Activated CD4-positive, alpha-beta T cell treated with anti-CD3 and anti-CD28 coated beads, Interleukin-2, amount 10 ng/mL, durations not matched to agents 7 days and 5 days (primary cell): ENCODE data around the gene CRYGB. TPM values are rescaled to one million over a fixed set of nuclear protein-coding genes. Genes with fewer than 3 reads are reported as not detected.

Experiments used
- CTCF ChIA-PET: fragments of 350-600 bp; sonication (Branson Sonifier 250); formaldehyde crosslinking; loops from one replicate; lab custom pipeline; 2021; ENCODE audit warnings: antibody characterized with exemption; lab: Charles Lee
- POLR2A ChIA-PET: fragments of 350-600 bp; sonication (Branson Sonifier 250); formaldehyde crosslinking; loops from one replicate; lab custom pipeline; 2021; ENCODE audit warnings: antibody characterized with exemption; lab: Charles Lee
- DNase-seq: peaks from one replicate; pipeline ENCODE4 v3.0.0-alpha.2; 2020
- H3K27ac Mint-ChIP-seq: one replicate; pipeline ENCODE4 v1.8.0; 2021; ENCODE audit warnings: mild to moderate bottlenecking, moderate library complexity, mixed read lengths
- H3K27me3 Mint-ChIP-seq: one replicate; pipeline ENCODE4 v1.8.0; 2021; ENCODE audit warnings: mixed read lengths
- H3K36me3 Mint-ChIP-seq: one replicate; pipeline ENCODE4 v1.8.0; 2021; ENCODE audit warnings: low read depth, mixed read lengths
- H3K4me1 Mint-ChIP-seq: one replicate; pipeline ENCODE4 v1.8.0; 2021; ENCODE audit warnings: mixed read lengths
- H3K4me3 Mint-ChIP-seq: one replicate; pipeline ENCODE4 v1.8.0; 2021; ENCODE audit warnings: mild to moderate bottlenecking, moderate library complexity, mixed read lengths
- H3K9me3 Mint-ChIP-seq: one replicate; pipeline ENCODE4 v1.8.0; 2021; ENCODE audit warnings: mixed read lengths
- total RNA-seq, 2 experiments: library from RNA; stranded (reverse); gene quantifications; one replicate each; pipeline ENCODE4 v1.2.3, GENCODE V29; 2021

CRYGB gene
- total RNA-seq = not detected

DNA sequence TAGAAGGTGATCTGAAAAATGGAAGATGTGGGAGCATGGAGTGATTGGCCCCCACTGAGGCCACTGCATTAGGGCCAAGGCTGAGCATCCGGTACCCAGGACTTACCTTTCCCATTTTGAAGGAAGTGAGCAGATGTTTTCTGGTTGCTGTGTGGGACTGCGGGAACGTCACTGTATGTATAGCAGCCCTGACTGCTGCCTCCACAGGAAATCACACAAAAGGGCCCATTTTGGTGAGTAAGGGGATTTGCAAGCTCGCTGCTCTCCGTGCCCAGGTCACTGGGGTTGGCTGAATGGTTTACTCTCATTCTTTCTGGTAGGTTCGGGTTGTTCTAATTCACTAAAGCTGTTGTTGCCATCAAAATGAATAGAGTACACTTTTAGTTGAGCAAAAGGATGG is at the start of gene CRYGB:
CRYGB (minus strand) TSS at position 153 of the 400 bp plus-strand sequence; CDS start at position 115, 38 bp downstream.
- Mint-ChIP-seq H3K4me1 (no peaks in the 10 kb centered on the region), H3K36me3 (no peaks in the 10 kb centered on the region), H3K4me3 (no peak within 1 kb of the TSS), H3K27me3 (peaks cover 2% of the 10 kb centered on the region), H3K27ac (no peak within 1 kb of the TSS), H3K9me3 (no peaks in the 10 kb centered on the region)
- ChIA-PET CTCF (no interaction called here), POLR2A (no interaction called here)
- no peak for DNase-seq

DNA sequence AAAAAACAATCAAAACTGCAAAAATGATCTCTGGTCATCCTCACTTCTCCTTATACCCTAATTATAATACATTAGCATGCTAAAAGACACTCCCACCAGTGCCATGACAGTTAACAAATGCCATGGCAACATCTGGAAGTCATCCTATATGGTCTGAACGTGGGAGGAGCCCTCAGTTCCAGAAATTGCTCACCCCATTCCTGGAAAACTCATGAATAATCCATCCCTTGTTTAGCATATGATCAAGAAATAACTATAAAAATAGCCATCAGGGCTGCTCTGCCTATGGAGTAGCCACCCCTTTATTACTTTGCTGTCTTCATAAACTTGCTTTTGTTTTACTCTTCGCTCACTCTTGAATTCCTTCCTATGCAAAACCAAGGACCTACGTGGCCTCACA is 49.6 kb upstream of the CRYGB start:
- no peaks in the 10 kb centered on the region for H3K9me3 Mint-ChIP-seq
- no peaks in the 10 kb centered on the region for H3K36me3 Mint-ChIP-seq
- no peaks in the 10 kb centered on the region for H3K27me3 Mint-ChIP-seq
- no peak for DNase-seq
- no peak overlapping the region for H3K27ac Mint-ChIP-seq
- ChIA-PET POLR2A (no interaction called here), CTCF (no interaction called here)
- H3K4me1 Mint-ChIP-seq = no peaks in the 10 kb centered on the region
- H3K4me3 Mint-ChIP-seq = no peak overlapping the region

DNA sequence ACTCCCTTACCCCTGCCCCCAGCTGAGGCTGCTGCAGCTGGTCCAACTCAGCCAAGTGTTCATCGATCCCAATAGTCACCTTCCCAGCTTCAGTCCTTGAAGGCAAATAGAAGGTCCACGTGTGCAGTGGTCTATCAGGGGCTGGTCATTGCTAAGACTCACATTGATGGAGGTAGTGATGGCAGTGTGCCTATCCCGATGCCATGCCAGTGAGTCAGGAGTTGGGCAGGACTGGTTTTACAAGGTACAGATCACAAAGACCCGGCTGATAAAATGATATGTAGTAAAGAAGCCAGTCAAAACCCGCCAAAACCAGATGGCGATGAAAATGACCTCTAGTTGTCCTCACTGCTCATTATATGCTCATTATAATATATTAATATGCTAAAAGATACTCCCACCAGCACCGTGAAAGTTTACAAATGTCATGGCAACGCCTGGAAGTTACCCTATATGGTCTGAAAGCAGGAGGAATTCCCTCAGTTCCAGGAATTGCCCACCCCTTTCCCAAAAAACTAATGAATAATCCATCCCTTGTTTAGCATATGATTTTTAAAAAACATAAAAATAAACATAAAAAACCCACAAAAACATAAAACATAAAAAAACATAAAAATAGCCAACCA is 46.8 kb upstream of the CRYGB start:
- H3K4me3 Mint-ChIP-seq = no peak overlapping the region
- H3K36me3 Mint-ChIP-seq = no peaks in the 10 kb centered on the region
- H3K27me3 Mint-ChIP-seq = no peaks in the 10 kb centered on the region
- H3K27ac Mint-ChIP-seq = no peak overlapping the region
- no peaks in the 10 kb centered on the region for H3K9me3 Mint-ChIP-seq
- CTCF ChIA-PET = interaction anchor here (1.2 kb wide), 1 partner anchor 22 kb away, joined by 3 read pairs; no protein-coding TSS in a partner anchor
- POLR2A ChIA-PET = no interaction called here
- no peaks in the 10 kb centered on the region for H3K4me1 Mint-ChIP-seq
- DNase-seq = no peak

DNA sequence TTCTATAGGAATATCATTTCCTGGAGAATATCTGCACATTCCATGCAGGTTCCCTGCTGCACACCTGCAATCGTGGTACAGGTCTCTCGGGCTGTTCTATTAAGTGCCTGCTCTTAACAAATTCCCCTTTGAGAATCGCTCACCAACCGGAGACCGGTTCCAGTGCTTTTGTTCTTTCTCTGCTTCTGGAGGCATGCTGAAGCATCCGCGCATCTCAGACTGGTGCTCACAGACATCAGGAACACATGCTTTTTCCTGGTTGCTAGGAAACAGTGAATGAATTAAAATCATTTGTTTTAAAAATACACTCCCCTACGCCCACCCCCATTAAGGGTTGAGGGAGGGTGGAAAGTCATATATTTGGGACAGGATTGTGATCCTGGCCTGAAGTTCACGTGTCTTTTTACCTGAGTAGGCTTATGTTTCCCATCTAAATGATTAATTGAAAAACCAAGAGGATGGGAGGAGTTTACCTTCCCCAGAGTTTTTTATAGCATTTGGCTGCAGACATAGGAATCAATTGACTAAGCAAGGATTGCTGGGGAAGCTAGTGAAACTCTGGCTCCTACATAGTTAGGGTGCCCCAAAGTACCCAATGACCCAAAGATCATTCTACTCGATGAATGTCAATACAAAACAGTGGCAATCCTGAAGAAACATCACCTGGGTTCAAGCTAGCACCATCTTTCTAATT is 44.0 kb upstream of the CRYGB start, which contains the start of gene C2orf80:
C2orf80 (minus strand) TSS at position 221 of the 694 bp plus-strand sequence. CDS start 3,044 bp downstream, outside the sequence.
- H3K36me3 Mint-ChIP-seq = no peaks in the 10 kb centered on the region
- POLR2A ChIA-PET = no interaction called here
- DNase-seq = no peak
- no peak within 1 kb of the TSS for H3K4me3 Mint-ChIP-seq
- no peaks in the 10 kb centered on the region for H3K9me3 Mint-ChIP-seq
- H3K27me3 Mint-ChIP-seq = peaks cover 3% of the 10 kb centered on the region
- no peak within 1 kb of the TSS for H3K27ac Mint-ChIP-seq
- no peaks in the 10 kb centered on the region for H3K4me1 Mint-ChIP-seq
- CTCF ChIA-PET = interaction anchor here (0.6 to 0.9 kb wide), 3 partner anchors 14 to 164 kb away, joined by 3 to 4 read pairs (median 3); no protein-coding TSS in a partner anchor

GRCh38 chr2:208189069-208189809 is 43.3 kb upstream of the CRYGB start:
- Mint-ChIP-seq H3K4me1 (no peaks in the 10 kb centered on the region), H3K27me3 (peaks cover 9% of the 10 kb centered on the region), H3K36me3 (no peaks in the 10 kb centered on the region), H3K4me3 (no peak overlapping the region), H3K9me3 (no peaks in the 10 kb centered on the region), H3K27ac (no peak overlapping the region)
- ChIA-PET CTCF (interaction anchor here (0.7 kb wide), 1 partner anchor 15 kb away, joined by 3 read pairs; no protein-coding TSS in a partner anchor), POLR2A (no interaction called here)
- no peak for DNase-seq

- no peak overlapping the region for H3K27ac Mint-ChIP-seq
- H3K4me1 Mint-ChIP-seq = no peaks in the 10 kb centered on the region
- DNase-seq = no peak
- ChIA-PET POLR2A (no interaction called here), CTCF (no interaction called here)
- no peaks in the 10 kb centered on the region for H3K36me3 Mint-ChIP-seq
- no peak overlapping the region for H3K4me3 Mint-ChIP-seq
- H3K9me3 Mint-ChIP-seq = no peaks in the 10 kb centered on the region
- peaks cover 18% of the 10 kb centered on the region for H3K27me3 Mint-ChIP-seq
Observed at GRCh38 chr2:208186893-208187292, 40.9 kb upstream of the CRYGB start.

- ChIA-PET POLR2A (no interaction called here), CTCF (no interaction called here)
- H3K4me1 Mint-ChIP-seq = no peaks in the 10 kb centered on the region
- H3K9me3 Mint-ChIP-seq = no peaks in the 10 kb centered on the region
- DNase-seq = no peak
- no peaks in the 10 kb centered on the region for H3K36me3 Mint-ChIP-seq
- H3K27ac Mint-ChIP-seq = no peak overlapping the region
- no peak overlapping the region for H3K4me3 Mint-ChIP-seq
- H3K27me3 Mint-ChIP-seq = peaks cover 18% of the 10 kb centered on the region
Observed at GRCh38 chr2:208186465-208186864, 40.5 kb upstream of the CRYGB start.

- ChIA-PET CTCF (interaction anchor here (1.1 kb wide), 1 partner anchor 9 kb away, joined by 4 read pairs; no protein-coding TSS in a partner anchor), POLR2A (no interaction called here)
- Mint-ChIP-seq H3K4me1 (no peaks in the 10 kb centered on the region), H3K36me3 (no peaks in the 10 kb centered on the region), H3K27me3 (peaks cover 18% of the 10 kb centered on the region), H3K4me3 (no peak overlapping the region), H3K9me3 (no peaks in the 10 kb centered on the region), H3K27ac (no peak overlapping the region)
- DNase-seq = no peak
Observed at GRCh38 chr2:208183972-208184705, 38.2 kb upstream of the CRYGB start.

- peaks cover 18% of the 10 kb centered on the region for H3K27me3 Mint-ChIP-seq
- no peaks in the 10 kb centered on the region for H3K4me1 Mint-ChIP-seq
- H3K36me3 Mint-ChIP-seq = no peaks in the 10 kb centered on the region
- CTCF ChIA-PET = interaction anchor here (1.1 kb wide), 1 partner anchor 8 kb away, joined by 4 read pairs; no protein-coding TSS in a partner anchor
- no peak overlapping the region for H3K4me3 Mint-ChIP-seq
- DNase-seq = no peak
- H3K27ac Mint-ChIP-seq = no peak overlapping the region
- no peaks in the 10 kb centered on the region for H3K9me3 Mint-ChIP-seq
- POLR2A ChIA-PET = no interaction called here
Observed at GRCh38 chr2:208183526-208183925, 37.6 kb upstream of the CRYGB start.

GRCh38 chr2:208182835-208183234 is 36.9 kb upstream of the CRYGB start:
- Mint-ChIP-seq H3K4me1 (no peaks in the 10 kb centered on the region), H3K27ac (no peak overlapping the region), H3K27me3 (peaks cover 18% of the 10 kb centered on the region), H3K36me3 (no peaks in the 10 kb centered on the region), H3K9me3 (no peaks in the 10 kb centered on the region), H3K4me3 (no peak overlapping the region)
- CTCF ChIA-PET = no interaction called here
- DNase-seq = no peak
- POLR2A ChIA-PET = no interaction called here

DNA sequence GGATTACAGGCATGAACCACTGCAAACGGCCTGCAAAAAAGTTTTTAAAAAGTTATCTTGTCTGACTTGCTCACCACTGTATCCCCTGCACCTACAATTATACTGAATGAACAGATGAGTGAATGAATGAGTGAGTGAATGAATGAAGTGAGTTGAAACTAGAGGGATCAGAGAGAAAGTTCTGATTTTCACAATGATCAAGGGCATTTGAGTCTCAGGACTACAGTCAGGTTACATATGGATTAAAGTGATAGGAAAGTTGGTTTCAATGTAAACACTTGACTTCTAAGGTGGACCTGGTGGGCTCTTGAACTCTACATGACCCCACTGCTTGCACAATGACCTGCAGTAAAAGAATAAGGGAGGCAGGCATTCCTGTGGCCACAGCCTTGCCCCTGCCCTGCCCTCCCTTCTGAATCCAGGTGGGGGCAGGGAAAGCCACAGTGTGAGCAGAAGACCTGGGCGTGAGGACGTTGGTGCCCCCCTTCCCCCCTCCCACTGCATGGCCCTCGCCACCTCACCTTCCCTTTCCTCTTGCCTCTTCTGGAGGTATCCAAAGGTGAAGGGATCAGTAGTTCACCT is 33.2 kb upstream of the CRYGB start:
- CTCF ChIA-PET = no interaction called here

GRCh38 chr2:208175840-208176153 is 29.8 kb upstream of the CRYGB start:
- CTCF ChIA-PET = interaction anchor here (0.6 to 1.3 kb wide), 5 partner anchors 8 to 1692 kb away, joined by 3 to 10 read pairs (median 3); partner anchors contain the start of gene IDH1
- no peaks in the 10 kb centered on the region for H3K9me3 Mint-ChIP-seq
- no peak for DNase-seq
- H3K4me3 Mint-ChIP-seq = no peak overlapping the region
- no peaks in the 10 kb centered on the region for H3K27me3 Mint-ChIP-seq
- no peaks in the 10 kb centered on the region for H3K36me3 Mint-ChIP-seq
- peaks cover 5% of the 10 kb centered on the region for H3K4me1 Mint-ChIP-seq
- H3K27ac Mint-ChIP-seq = no peak overlapping the region
- POLR2A ChIA-PET = no interaction called here

More for the DNA sequence above, 33.2 kb upstream of the CRYGB start:
- Mint-ChIP-seq H3K9me3 (no peaks in the 10 kb centered on the region), H3K36me3 (no peaks in the 10 kb centered on the region), H3K4me3 (no peak overlapping the region), H3K4me1 (peaks cover 3% of the 10 kb centered on the region), H3K27me3 (peaks cover 8% of the 10 kb centered on the region), H3K27ac (no peak overlapping the region)
- POLR2A ChIA-PET = no interaction called here
- DNase-seq = no peak
